Inflammatory macrophage treated with lipopolysaccharide for 4 hours (primary cell): Measurements from ENCODE around the gene NUDT3.
"Not testable (repeated sequence)": the region's sequence is repeated elsewhere in the genome, so short reads cannot be mapped to it uniquely, and the experiment has no call there.

Experiments used
- DNase-seq: peaks from one replicate; pipeline ENCODE4 v3.0.0-alpha.2; 2020

The NUDT3 gene

DNA sequence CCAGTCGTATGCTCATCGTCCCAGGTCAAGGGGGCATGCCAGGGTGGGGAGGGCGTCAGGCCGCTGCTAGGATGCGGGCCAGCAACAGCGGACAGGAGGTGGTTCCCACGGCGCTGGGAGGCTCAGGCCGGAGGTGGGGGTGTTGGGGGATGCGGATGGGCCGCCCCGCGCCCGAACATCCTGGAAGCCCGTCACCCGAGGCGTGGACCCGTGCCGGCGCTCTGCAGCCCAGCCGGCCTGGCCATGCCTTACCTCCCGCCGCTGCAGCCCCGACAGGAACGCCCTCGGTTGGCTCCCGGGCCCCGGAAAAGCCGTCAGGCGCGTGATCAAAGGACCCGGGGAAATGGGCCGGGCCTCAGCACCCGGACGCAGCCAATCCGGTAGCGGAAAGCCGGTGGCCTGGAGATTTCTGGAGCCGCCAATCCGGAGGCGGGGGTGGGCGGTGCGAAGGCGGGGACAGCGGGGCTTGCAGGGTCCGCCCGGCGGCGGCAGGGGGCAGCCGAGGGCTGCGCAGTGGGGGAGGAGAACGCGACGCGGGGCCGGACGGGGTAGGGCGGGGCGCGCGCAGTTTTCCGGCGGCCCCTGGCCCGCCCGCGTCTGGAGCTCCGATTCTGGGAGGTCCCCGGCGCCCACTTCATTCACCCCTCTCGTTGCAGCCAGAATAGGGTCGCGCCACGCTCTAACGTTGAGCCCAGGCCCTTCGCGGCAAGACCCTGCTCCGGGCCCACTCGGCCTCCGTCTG, 143.6 kb downstream of the NUDT3 start, which contains the start of gene SMIM29:
TSS of gene SMIM29 (minus strand) at position 280 of the 742 bp plus-strand sequence. CDS start 1,215 bp downstream, outside the sequence.
- DNase-seq = peak; percentile 95

DNA sequence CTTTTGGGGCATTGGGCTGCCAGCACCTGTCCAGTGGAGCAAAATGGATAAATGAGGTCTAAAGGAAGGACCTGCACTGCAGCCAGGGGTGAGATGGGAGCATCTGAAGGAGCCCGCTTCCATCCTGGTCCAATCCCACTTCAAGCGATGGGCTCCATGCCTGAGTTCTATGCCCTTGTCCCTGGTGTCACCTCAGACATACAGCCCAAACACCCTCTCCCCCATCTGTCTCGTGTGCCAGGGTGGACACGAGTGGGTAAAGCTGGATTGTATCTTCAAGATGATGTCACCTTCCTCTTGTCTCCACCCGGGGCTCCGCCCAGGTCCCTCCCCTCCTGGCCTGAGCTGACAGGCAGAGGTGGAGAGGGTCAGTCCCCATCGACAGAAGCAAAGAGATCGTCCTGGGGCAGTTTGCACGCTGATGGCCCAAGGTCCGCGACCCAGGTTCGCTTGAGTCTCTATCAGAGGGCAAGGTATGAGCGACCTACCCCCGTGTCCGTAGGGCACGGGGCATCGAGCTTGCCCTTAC, 144.2 kb downstream of the NUDT3 start:
- peak; percentile 77 for DNase-seq

DNA sequence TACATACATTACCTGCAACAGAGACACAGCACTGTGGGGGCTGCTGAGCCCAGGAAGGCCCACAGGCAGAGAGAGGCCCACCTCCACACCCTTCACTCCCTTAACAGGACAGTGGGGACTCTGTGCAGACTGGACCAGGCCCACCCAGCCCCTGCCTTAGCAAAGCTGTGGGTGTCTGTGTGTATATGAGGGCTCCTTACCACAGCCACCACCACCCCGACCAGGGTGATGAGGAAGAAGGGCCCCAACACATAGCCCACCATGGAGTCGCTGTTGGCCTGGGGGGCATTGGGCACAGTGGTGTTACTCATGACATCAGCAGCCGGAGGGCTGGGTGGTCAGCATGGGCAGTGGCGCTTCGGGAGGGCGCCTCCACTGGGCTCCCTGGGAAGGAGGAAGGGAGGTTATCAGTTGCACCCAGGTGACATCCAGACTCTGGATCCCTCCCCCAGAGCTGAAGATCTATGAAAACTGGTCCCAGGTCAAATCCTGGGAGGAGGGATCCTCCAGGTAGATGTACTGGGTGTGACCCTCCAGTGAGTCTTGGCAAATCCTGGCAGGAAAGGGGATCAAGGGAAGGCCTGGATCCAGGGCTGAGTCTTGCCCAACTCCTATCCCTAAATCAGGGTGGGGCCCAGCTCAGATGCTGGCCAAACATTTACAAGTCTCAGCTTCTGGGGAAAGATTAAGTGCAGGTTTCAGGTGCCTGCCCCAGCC, 144.8 kb downstream of the NUDT3 start:
- DNase-seq = no peak

DNA sequence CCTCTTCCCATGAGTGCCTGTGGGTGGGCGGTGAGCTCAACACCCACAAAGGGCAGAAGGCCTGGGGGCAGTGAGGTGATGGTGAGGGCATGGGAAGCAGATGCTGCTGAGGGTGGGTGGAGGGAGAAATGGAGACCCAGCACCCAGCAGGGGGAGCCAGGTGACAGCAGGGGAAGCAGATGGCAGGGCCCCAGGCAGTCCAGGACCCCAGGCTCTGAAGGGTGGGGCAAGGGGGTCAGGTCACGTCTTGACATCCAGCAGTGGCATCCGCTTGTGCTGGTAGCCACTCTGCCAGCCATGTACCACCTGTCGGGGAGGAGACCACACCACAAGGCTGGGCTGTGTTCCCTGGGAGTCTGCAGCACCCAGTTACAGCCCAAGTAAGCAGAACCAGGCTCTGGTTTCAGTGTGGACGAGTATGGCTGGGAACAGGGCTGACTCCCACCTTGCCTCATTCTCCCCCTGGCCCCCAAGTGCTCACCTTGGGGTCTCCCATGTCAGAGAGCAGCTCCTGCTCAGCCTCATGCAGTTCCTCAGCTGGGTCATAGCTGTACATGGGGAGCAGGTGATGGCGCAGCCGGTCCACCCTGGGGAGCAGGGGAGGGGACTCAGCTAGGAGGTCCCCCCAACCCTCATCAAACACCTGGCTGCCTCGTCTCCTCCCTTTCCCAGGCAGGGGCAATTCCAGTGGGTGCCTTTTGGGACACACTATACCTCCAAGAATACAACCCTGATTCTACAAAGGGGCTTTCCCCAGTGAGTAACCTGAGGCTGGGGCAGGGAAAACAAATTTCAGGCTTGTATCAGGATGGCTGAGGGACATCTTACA, 145.7 kb downstream of the NUDT3 start:
- DNase-seq = no peak

DNA sequence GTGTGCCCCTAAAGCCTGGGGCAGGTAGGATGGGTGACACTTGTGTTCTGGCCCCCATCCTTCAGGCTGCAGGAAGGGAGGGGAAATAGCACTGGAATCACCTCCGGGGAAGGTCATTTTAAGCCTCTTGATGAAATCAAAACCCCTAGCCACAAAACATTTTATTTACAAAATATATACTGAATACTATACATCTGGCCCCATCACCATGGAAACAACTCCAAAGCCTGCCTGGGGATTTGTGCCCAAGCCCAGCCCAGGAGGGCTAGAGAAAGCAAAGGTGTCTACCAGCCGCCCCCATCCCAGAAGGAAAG, 146.3 kb downstream of the NUDT3 start:
- DNase-seq = no peak

DNA sequence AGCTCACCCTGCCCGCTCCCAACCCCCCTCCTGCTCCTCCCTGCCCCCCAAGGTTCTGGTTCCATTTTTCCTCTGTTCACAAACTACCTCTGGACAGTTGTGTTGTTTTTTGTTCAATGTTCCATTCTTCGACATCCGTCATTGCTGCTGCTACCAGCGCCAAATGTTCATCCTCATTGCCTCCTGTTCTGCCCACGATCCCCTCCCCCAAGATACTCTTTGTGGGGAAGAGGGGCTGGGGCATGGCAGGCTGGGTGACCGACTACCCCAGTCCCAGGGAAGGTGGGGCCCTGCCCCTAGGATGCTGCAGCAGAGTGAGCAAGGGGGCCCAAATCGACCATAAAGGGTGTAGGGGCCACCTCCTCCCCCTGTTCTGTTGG, 146.7 kb downstream of the NUDT3 start:
- not testable (repeated sequence) for DNase-seq

DNA sequence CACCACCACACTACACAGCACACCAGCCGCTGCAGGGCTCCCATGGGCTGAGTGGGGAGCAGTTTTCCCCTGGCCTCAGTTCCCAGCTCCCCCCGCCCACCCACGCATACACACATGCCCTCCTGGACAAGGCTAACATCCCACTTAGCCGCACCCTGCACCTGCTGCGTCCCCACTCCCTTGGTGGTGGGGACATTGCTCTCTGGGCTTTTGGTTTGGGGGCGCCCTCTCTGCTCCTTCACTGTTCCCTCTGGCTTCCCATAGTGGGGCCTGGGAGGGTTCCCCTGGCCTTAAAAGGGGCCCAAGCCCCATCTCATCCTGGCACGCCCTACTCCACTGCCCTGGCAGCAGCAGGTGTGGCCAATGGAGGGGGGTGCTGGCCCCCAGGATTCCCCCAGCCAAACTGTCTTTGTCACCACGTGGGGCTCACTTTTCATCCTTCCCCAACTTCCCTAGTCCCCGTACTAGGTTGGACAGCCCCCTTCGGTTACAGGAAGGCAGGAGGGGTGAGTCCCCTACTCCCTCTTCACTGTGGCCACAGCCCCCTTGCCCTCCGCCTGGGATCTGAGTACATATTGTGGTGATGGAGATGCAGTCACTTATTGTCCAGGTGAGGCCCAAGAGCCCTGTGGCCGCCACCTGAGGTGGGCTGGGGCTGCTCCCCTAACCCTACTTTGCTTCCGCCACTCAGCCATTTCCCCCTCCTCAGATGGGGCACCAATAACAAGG, 147.3 kb downstream of the NUDT3 start:
- not testable (repeated sequence) for DNase-seq

DNA sequence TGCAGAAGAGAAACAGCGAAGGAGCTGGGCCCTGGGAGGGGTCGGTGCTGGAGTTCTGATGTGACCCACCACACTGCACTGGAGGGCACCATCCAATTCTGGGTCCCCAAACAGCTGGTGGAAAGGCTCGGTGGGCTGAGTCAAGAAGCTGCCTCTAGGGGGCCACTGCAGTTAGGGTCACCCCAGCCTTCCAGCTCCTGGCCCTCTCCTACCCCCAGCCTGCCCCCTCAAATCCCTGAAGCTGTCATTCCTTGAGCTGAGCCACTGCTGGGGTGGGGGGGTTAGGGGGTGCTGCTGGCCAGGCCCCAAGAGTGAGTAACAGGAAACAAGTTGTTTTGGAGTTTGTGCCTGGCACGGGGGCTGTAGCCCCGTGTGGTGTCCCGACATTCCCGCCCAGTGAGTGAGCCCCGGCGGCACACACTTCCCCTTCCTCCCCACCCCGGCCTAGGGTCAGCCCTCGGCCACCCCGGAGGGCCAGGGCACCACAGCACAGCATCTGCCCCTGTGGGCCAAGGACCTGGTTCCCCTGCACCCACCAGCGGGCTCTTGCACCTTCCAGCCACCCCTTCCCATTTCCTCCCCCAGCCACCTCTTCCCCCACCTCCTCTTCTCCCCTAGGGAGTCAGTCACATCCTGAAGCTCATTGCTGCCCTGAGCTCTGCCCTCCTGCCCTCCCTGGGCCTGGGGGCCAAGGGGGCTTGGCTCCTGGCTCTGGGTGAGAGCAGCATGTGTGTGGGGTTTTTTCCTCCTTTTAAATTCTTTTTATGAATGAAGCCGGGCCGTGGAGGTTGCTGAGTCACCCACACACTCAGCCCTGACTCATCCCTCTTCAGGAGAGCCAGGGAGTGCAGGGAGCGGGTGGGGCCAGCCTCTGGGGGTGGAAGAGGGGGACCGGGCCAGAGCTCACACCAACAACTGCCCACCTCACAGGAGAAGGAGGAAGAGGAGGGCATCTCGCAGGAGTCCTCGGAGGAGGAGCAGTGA, 148.3 kb downstream of the NUDT3 start:
- DNase-seq = peak; percentile 88

DNA sequence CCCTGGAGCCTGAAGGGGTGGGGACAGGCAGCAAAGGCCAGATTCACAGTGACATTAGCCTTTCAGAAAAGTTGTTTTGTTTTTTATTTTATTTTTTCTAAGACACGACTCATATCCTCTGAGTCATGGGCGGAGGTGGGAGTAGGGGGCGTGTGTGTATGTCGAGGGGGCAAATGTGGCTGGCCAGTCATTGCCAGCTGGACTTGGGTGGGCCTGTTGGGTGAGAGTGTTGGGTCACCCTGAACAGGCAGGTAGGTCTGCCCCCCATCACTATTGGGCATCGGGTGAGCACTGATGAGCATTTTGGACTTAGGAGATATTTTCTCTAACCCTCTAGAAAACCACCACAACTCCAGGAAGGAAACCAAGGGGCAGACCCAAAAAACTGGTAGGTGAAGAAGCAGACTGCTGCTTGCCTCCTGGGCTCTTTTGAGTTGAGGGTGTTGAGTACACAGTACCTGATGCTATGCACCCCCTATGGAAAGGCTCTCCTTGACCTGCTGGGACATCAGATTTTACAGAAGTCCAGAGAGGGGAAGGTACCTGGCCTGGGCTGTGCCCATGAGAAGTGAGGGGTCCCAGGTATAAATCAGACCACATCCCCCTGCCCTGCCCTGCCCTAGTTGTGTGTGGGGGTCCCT, 149.2 kb downstream of the NUDT3 start:
- DNase-seq = no peak

DNA sequence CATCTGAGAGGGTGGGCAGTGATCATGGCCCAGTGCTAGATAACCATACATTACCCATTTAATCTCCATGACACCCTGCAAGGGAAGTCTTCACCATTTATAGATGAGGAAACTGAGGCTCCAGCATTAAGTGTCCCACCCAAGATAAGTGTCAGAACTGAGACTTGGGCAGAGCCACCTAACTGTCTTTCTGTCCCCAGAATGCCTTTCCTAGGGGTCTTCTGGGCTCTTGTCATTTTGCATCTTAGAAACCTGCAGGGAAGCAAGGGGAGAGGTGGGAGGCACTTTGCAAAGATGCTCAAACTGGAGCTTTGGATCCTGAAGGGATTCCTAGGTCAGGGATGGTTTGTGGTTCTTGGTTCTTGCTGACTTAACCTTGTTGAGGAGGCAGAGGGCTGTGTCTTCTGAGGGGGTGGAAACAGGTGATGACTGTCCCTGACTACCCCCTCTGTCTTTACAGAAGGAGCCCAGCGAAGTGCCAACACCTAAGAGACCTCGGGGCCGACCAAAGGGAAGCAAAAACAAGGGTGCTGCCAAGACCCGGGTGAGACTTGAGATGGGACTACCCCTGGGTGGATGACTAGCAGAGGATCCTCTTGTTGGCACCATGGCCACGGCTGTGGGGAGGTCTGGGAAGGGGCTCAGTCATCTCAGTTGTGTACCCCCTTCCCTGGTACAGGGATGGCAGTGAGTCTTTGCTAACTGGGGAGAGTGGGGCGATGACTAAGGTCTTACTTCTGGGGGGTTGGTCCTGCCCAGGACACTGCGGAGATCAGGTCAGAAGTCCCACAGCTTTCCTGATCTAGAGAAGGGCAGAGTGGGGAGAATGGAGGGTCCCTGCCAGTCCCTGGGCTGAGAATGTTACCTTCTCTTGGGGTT, 150.0 kb downstream of the NUDT3 start:
- DNase-seq = no peak

DNA sequence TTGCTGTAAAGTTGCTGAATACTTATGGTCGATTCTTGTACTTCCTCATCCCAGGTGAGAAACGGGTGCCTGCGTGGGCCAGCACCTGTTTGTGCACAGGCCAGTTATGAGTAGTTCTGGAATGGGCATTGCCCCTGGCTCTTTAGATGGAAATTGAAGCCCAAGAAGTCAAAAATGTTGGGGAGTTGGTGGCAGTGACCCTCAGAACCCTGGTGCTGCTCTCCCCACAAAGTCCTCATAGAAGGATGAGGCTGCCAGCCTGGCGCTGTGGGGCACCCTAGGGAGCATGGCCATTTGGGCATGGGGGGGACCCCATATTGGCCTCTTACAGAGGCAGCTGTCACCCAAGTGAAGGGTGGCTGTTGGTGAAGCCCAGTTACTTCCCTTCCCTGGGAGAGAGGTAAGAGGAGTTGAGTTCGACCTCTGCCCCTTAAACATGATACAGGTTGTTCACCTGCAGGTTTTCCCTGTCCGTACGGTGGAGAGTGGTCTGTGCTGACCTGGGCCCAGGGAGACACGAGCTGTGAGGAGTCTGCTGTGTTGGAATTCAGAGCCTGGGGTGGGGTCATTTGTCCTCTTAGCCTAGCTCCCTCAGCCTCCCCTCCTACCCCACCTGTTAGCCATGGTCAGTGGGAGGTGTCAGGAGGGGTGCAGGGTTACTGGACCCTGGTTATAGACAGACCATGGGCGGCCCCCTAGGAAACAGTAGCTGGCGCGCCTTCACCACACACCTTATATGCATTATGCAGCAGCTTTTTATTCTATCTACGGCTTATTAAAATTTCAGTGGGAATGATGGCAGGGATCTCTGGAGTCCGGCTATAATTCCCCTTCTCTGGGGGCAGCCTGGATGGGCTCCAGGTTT, 150.9 kb downstream of the NUDT3 start:
- no peak for DNase-seq

DNA sequence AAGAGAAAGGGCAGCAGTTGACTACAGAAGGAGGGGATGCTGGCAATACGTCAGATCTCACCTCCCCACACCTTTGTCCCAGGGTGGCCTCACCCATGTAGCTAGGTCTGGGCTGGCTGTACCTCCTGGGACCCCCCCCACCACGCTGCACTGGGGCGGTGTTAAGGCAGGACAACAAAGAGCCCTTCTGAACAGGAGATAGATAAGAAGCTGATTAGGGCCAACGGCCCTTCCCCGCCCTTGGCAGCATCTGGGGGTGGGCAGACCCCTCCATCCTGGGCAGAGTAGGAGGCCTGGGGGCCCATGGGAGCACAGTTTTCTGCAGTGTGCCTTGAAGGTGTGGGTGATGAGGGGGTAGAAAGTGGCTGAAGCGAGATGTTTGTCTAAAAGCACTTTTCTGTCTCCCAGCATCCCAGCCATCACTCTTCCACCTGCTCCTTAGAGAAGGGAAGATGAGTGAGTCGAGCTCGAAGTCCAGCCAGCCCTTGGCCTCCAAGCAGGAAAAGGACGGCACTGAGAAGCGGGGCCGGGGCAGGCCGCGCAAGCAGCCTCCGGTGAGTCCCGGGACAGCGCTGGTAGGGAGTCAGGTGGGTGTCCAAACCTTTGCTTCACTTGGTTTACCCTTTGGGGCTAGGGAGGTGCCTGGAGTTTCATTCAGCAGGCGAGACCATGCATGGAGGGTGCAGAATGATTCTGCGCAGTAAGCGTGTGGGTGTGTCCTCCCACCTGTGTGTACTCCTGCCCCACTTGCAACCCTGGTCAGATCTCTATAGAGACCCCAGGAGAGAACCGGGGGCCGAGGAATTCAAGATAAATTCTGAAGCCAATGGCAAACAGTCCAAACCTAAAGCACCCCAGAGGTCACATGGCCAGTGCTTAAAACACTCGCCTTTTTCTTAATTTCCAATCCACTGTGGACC, 151.9 kb downstream of the NUDT3 start:
- no peak for DNase-seq

DNA sequence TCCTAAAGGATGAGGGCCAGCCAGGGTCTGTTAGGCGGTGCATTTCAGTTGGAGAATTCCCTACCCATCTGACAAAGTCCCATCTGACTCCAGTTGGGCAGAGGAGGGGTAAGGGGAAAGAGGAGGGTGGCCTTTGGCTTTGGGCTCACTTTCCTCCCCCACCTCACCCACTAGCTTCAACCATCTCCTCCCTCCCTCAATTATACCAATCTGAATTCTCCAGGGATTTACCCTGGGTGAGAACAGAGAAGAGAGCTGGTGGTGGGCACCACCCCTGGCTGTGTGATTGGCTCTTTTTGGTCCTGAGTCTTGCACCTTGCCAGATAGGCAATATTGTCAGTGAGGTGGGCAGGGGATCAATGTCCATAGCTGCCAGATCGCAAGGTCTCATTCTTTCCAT, 152.6 kb downstream of the NUDT3 start:
- no peak for DNase-seq

DNA sequence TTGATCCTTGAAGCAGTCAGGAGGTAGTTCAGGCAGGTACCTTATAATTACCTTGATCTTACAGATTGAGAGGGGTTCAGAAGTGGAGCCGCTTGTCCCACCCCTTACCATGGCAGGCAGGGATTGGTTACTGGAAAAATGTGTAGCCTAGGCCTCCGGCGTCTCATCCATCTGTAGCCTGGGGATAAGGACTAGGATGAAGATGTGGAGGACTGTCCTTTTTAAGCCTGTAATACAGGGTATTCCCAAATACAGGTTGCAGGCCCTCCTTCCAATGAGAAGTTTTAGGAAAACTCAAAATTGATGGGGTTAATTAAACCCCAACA, 153.0 kb downstream of the NUDT3 start:
- DNase-seq = no peak

DNA sequence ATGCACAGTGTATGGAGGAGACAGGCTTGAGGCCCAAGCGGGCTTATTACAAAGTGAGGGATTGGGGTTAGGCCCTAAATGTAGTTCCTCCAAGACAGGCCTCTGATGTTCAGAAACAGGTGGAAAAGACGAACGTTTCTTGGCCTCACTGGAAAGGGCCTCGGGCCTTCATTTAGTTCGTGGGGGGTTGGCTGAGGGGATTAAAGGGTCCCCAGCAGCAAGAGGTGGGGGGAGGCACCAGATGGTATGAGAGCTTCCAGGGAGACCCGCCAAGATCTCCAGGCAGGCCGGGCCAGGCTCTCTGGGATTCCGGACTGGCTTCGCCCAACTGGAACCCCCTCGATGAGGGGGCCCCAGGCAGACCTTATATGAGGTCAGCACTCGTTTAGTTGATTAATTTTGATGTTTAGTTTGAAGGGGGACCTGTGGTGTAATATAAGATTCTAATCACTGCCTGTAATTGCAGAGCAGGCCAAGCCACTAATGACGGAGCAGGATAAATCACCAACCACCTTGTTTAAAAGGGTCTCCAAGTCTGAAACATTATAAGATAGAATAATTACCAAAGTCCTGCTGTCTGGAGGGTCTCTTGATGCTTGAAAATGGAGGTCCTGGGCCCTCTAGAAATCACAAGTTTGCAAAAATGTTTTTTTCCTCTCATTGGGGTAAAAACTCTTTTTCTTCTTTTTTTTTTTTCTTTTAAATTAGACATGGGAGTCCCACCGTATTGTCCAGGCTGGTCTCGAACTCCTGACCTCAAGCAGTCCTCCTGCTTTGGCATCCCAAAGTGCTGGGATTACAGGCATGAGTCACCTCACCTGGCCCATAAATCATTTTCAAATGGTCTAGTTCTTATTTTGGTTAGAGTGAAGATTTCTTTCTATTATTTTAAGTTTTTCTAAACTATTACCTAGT, 153.6 kb downstream of the NUDT3 start:
- no peak for DNase-seq

DNA sequence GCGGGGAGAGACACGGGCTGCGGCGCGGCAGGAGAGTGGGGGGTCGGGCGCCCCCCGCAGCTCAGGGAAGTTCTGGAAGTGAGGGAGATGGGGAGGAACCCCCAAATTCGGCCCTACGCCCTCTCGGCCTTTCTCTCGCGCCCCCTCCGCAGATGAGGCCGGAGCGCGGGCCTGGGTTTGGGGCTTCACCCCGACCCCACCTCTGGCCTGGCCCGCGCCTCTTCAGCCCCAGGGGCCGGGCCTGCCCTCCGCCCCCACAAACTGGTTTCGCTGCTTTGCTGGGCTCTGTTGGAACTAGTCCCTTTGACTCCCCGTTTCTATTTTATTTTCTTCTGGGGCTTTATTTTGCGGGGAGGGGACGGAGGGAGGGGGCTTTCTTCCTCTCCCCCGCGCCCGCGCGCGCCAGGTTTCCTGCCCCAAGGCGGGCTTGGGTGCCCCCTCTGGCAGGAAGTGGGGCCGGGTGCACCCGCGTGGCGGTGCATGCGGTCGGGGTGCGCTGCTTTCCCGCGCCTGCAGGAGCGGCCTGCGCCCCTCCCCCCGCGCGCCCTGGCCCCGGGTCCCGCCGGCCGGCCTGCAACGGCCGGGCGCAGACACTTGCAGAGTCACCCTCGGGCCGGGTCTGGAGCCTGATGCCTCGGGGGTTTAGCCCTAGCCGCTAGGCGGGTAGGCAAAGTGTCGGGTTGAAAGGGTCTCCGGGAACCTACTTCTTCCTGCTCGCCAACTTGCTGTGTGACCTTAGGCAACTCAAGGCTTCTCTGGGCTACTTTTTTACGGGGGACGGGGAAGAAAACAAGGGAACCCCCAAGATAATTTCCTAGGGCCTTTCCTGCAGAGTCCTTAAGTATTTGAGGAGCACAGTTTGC, 154.5 kb downstream of the NUDT3 start:
- peak; percentile 38 for DNase-seq
